ENCODE results near the gene BCAM. TPM values are rescaled to one million over a fixed set of nuclear protein-coding genes. Genes with fewer than 3 reads are reported as not detected.
"Not testable (repeated sequence)": the region's sequence is repeated elsewhere in the genome, so short reads cannot be mapped to it uniquely, and the experiment has no call there.

BCAM gene
- total RNA-seq, 1 donor from 2014 or later = 355 TPM

DNA sequence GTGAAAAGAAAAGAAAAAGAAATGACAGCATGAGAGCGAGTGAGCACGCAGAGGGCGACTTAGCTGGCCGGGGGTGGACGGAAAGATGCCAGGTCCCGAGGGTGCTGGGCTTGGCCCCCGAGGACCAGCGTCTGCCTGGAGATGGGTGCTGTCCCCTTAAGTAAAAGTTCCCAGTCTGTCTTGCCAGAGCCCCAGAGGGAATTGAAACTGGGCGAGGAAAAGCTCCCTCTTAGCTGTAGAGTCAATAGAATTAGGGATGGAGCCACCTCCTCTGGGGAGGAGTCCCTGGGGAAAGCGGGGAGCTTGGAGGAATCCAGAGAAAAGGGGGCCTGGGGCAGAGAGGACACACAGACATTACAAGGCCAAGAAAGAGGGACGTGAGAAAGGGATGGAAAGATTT, 13.3 kb downstream of the BCAM start:
- Mint-ChIP-seq H3K4me3 (no peak overlapping the region), H3K27me3 (ENCODE audit: low read depth) (peaks cover 11% of the 10 kb centered on the region), H3K4me1 (no peaks in the 10 kb centered on the region), H3K36me3 (peaks cover 8% of the 10 kb centered on the region), H3K27ac (no peak overlapping the region), H3K9me3 (no peaks in the 10 kb centered on the region)
- TF ChIP-seq, protein P1, sequence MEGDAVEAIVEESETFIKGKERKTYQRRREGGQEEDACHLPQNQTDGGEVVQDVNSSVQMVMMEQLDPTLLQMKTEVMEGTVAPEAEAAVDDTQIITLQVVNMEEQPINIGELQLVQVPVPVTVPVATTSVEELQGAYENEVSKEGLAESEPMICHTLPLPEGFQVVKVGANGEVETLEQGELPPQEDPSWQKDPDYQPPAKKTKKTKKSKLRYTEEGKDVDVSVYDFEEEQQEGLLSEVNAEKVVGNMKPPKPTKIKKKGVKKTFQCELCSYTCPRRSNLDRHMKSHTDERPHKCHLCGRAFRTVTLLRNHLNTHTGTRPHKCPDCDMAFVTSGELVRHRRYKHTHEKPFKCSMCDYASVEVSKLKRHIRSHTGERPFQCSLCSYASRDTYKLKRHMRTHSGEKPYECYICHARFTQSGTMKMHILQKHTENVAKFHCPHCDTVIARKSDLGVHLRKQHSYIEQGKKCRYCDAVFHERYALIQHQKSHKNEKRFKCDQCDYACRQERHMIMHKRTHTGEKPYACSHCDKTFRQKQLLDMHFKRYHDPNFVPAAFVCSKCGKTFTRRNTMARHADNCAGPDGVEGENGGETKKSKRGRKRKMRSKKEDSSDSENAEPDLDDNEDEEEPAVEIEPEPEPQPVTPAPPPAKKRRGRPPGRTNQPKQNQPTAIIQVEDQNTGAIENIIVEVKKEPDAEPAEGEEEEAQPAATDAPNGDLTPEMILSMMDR (IDR thresholded peaks at IDR 0.05; ENCODE audit: unreplicated experiment) = no peak
- no peak for DNase-seq (ENCODE audit: low spot score in 2 of 2, unreplicated experiment in 2 of 2)

DNA sequence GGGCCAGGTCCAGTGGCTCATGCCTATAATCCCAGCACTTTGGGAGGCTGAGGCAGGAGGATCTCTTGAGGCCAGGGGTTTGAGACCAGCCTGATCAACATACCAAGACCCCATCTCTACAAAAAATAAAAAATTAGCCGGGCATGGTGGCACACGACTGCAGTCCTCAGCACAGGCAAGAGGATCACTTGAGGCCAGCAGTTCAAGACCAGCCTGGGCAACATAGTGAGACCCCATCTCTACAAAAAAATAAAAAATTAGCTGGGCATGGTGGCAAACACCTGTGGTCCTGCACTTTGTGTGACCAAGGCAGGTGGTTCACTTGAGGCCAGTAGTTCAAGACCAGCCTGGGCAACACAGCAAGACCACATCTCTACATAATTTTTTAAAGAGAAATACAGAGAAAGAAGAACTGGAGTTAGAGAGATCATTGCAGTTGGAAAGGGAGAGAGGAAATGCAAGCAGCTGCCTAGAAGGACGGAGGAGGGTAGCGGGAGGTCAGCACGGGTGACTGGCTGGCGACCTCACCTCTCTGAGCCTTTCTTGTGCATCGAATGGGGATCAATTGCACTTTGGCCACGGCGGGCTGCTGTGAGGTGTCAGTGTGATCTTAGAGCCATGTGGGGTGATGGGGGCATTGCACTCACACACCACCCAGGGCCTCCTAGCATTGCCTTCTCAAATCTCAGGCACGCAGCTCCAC, 13.9 kb downstream of the BCAM start:
- Mint-ChIP-seq H3K27me3 (ENCODE audit: low read depth) (peaks cover 13% of the 10 kb centered on the region), H3K9me3 (no peaks in the 10 kb centered on the region), H3K4me3 (no peak overlapping the region), H3K36me3 (peaks cover 7% of the 10 kb centered on the region), H3K4me1 (no peaks in the 10 kb centered on the region), H3K27ac (no peak overlapping the region)
- TF ChIP-seq, protein P1 (IDR thresholded peaks at IDR 0.05; ENCODE audit: unreplicated experiment) = no peak
- no peak for DNase-seq (ENCODE audit: low spot score in 2 of 2, unreplicated experiment in 2 of 2)

DNA sequence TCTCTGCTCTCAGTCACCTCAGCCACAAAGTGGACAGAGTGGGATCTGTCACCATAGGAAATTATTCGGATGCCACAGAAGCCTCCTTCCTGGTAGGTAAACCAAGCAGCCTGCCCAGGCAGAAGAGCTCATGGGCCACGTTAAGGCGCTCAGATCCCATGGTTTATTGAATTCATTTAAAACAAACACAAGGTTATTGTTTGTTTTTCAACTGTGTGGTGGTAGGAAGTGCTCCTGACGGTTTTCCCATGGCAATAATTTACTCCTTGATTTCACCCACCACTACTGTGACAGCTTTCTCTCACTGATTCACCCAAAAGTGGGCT, 14.4 kb downstream of the BCAM start:
- peaks cover 13% of the 10 kb centered on the region for H3K27me3 Mint-ChIP-seq (ENCODE audit: low read depth)
- DNase-seq (ENCODE audit: low spot score in 2 of 2, unreplicated experiment in 2 of 2) = no peak
- H3K27ac Mint-ChIP-seq = no peak overlapping the region
- TF ChIP-seq, protein P1 (IDR thresholded peaks at IDR 0.05; ENCODE audit: unreplicated experiment) = no peak
- peaks cover 4% of the 10 kb centered on the region for H3K36me3 Mint-ChIP-seq
- H3K4me1 Mint-ChIP-seq = no peaks in the 10 kb centered on the region
- H3K9me3 Mint-ChIP-seq = no peaks in the 10 kb centered on the region
- no peak overlapping the region for H3K4me3 Mint-ChIP-seq

DNA sequence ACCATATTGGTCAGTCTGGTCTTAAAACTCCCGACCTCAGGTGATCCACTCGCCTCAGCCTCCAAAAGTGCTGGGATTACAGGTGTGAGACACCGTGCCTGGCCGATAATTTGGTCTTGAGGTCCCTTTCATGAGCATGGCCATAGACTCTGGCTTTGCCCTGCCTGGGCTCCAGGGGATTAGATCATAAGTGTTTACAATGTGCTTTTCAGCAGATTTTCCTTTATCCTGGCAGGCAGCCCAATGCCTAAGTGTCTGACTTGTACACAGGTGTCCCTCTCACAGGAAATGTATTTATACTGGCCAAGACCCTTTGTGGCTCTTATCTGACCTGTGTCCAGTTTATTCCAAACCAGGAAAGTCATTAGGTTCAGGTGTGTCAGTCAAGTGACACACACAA, 15.9 kb downstream of the BCAM start:
- TF ChIP-seq, protein P1 (IDR thresholded peaks at IDR 0.05; ENCODE audit: unreplicated experiment) = no peak
- Mint-ChIP-seq H3K27me3 (ENCODE audit: low read depth) (peaks cover 13% of the 10 kb centered on the region), H3K27ac (no peak overlapping the region)

DNA sequence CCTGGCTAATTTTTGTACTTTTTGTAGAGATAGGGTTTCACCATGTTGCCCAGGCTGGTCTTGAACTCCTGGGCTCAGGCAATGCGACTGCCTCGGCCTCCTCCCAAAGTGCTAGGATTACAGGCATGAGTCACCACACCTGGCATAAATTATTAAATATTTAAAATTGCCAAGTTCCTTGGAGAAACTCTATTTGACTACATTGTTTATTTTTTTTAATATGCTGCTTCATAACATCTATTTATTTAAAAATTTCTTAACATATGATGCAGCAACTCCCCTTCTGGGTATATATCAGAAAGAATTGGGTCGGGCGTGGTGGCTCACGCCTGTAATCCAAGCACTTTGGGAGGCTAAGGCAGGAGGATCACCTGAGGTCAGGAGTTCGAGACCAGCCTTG, 24.0 kb downstream of the BCAM start:
- H3K9me3 Mint-ChIP-seq, H3K4me3 Mint-ChIP-seq: not testable (repeated sequence)
- H3K27me3 Mint-ChIP-seq (ENCODE audit: low read depth) = peaks cover 20% of the 10 kb centered on the region

More for the DNA sequence above, 15.9 kb downstream of the BCAM start:
- Mint-ChIP-seq H3K4me3 (no peak overlapping the region), H3K4me1 (no peaks in the 10 kb centered on the region), H3K9me3 (no peaks in the 10 kb centered on the region), H3K36me3 (no peaks in the 10 kb centered on the region)
- no peak for DNase-seq (ENCODE audit: low spot score in 2 of 2, unreplicated experiment in 2 of 2)

DNA sequence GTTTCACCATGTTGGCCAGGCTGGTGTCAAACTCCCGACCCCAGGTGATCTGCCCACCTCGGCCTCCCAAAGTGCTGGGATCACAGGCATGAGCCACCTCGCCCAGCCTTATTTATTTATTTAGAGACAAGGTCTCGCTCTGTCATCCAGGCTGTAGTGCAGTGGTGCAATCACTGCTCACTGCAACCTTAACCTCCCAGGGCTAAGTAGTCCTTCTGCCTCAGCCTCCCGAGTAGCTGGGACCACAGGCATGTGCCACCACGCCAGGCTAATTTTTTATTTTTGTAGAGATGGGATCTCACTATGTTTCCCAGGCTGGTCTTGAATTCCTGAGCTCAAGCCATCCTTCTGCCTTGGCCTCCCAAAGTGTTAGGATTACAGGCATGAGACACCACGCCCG, 25.5 kb downstream of the BCAM start:
- H3K4me3 Mint-ChIP-seq; H3K9me3 Mint-ChIP-seq; H3K4me1 Mint-ChIP-seq; H3K36me3 Mint-ChIP-seq; DNase-seq (ENCODE audit: low spot score in 2 of 2, unreplicated experiment in 2 of 2); H3K27ac Mint-ChIP-seq: not testable (repeated sequence)
- H3K27me3 Mint-ChIP-seq (ENCODE audit: low read depth) = peaks cover 20% of the 10 kb centered on the region

More for the DNA sequence above, 24.0 kb downstream of the BCAM start:
- not testable (repeated sequence) for H3K27ac Mint-ChIP-seq; H3K4me1 Mint-ChIP-seq; DNase-seq (ENCODE audit: low spot score in 2 of 2, unreplicated experiment in 2 of 2); H3K36me3 Mint-ChIP-seq

DNA sequence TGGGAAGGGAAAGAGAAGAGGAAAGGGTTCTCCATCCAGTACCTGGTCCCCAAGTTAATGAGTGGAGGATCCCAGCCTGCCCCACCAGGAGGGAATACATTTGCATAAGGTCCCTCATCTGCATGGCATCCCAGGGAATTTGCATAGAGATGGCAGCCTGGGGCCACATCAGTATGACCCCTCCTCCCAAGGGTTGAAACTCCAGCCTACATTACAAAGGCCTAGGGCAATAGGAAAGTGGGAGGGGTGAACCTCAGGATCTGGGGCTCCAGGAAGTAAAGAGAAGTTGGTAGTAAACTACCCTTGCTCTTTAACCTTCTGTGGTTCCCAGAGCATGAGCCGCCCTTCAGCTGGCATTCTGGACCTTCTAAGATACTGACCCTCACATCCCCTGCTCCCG, 30.4 kb downstream of the BCAM start:
- Mint-ChIP-seq H3K27ac (no peak overlapping the region), H3K9me3 (no peaks in the 10 kb centered on the region), H3K4me1 (no peaks in the 10 kb centered on the region), H3K27me3 (ENCODE audit: low read depth) (peaks cover 11% of the 10 kb centered on the region), H3K4me3 (no peak overlapping the region), H3K36me3 (no peaks in the 10 kb centered on the region)
- TF ChIP-seq, protein P1 (IDR thresholded peaks at IDR 0.05; ENCODE audit: unreplicated experiment) = no peak
- no peak for DNase-seq (ENCODE audit: low spot score in 2 of 2, unreplicated experiment in 2 of 2)
